ENCODE data around the gene CYGB. TPM values are rescaled to one million over a fixed set of nuclear protein-coding genes. Genes with fewer than 3 reads are reported as not detected.

CYGB gene
- total RNA-seq, 1 donor from 2014 or later: 30.2 TPM

- ATAC-seq: no peak
- H3K36me3 ChIP-seq: peaks cover 39% of the 10 kb centered on the region
- no peaks in the 10 kb centered on the region for H3K27me3 ChIP-seq (ENCODE audit: low read depth)
- intact Hi-C loops (cut with DNase I): no loop called here
- DNase-seq: no peak
- peaks cover 14% of the 10 kb centered on the region for H3K4me1 ChIP-seq
- H3K4me3 ChIP-seq: no peak overlapping the region
- H3K27ac ChIP-seq: peak overlapping the region; percentile 11
- TF ChIP-seq CTCF (IDR thresholded peaks at IDR 0.05): no peak
- no peaks in the 10 kb centered on the region for H3K9me3 ChIP-seq
Observed at GRCh38 chr17:76480632-76481031, 56.9 kb downstream of the CYGB start.

GRCh38 chr17:76479515-76480060 is 57.9 kb downstream of the CYGB start:
- ATAC-seq (no peak), DNase-seq (no peak)
- intact Hi-C loops (cut with DNase I): no loop called here
- H3K4me3 ChIP-seq: no peak overlapping the region
- no peaks in the 10 kb centered on the region for H3K9me3 ChIP-seq
- H3K27me3 ChIP-seq (ENCODE audit: low read depth): no peaks in the 10 kb centered on the region
- no peak overlapping the region for H3K27ac ChIP-seq
- peaks cover 47% of the 10 kb centered on the region for H3K36me3 ChIP-seq
- TF ChIP-seq CTCF (IDR thresholded peaks at IDR 0.05): no peak
- peaks cover 5% of the 10 kb centered on the region for H3K4me1 ChIP-seq

GRCh38 chr17:76478730-76479514 is 58.6 kb downstream of the CYGB start:
- ATAC-seq (no peak), DNase-seq (no peak)
- intact Hi-C loops (cut with DNase I): no loop called here
- TF ChIP-seq CTCF (IDR thresholded peaks at IDR 0.05): no peak
- no peak overlapping the region for H3K27ac ChIP-seq
- H3K36me3 ChIP-seq: peaks cover 54% of the 10 kb centered on the region
- H3K4me3 ChIP-seq: no peak overlapping the region
- H3K4me1 ChIP-seq: no peaks in the 10 kb centered on the region
- H3K9me3 ChIP-seq: no peaks in the 10 kb centered on the region
- H3K27me3 ChIP-seq (ENCODE audit: low read depth): no peaks in the 10 kb centered on the region

- no peak for ATAC-seq
- Histone ChIP-seq H3K27me3 (ENCODE audit: low read depth) (no peaks in the 10 kb centered on the region), H3K27ac (no peak overlapping the region), H3K9me3 (no peaks in the 10 kb centered on the region), H3K36me3 (peaks cover 62% of the 10 kb centered on the region), H3K4me1 (no peaks in the 10 kb centered on the region), H3K4me3 (no peak overlapping the region)
- TF ChIP-seq CTCF (IDR thresholded peaks at IDR 0.05): no peak
- DNase-seq: no peak
- intact Hi-C loops (cut with DNase I): no loop called here
Observed at GRCh38 chr17:76478097-76478496, 59.4 kb downstream of the CYGB start.

- Histone ChIP-seq H3K27me3 (ENCODE audit: low read depth) (no peaks in the 10 kb centered on the region), H3K36me3 (peaks cover 68% of the 10 kb centered on the region), H3K4me3 (no peak overlapping the region), H3K9me3 (no peaks in the 10 kb centered on the region), H3K27ac (no peak overlapping the region), H3K4me1 (no peaks in the 10 kb centered on the region)
- no peak for TF ChIP-seq CTCF (IDR thresholded peaks at IDR 0.05)
- no peak for DNase-seq
- intact Hi-C loops (cut with DNase I): no loop called here
- no peak for ATAC-seq
Observed at GRCh38 chr17:76477576-76477975, 59.9 kb downstream of the CYGB start.

Other genes starting within 250 kb of the CYGB start
- gene QRICH2, start 229.4 kb downstream of the CYGB start, total RNA-seq: 4.5 TPM
- gene PRPSAP1, start 183.8 kb downstream of the CYGB start, total RNA-seq: 70.4 TPM
- 8.2 TPM for gene SPHK1, start 153.1 kb downstream of the CYGB start, total RNA-seq
- gene UBE2O, start 84.6 kb downstream of the CYGB start, total RNA-seq: 18.2 TPM
- gene AANAT, start 70.1 kb downstream of the CYGB start, total RNA-seq: not detected
- 47.8 TPM for gene RHBDF2, start 36.3 kb downstream of the CYGB start, total RNA-seq
- 8.2 TPM for gene PRCD, start 2.3 kb upstream of the CYGB start, total RNA-seq
- 29.0 TPM for gene ST6GALNAC2, start 48.2 kb upstream of the CYGB start, total RNA-seq
- 16.6 TPM for gene ST6GALNAC1, start 106.0 kb upstream of the CYGB start, total RNA-seq
- 105 TPM for gene MXRA7, start 173.3 kb upstream of the CYGB start, total RNA-seq
- gene JMJD6, start 188.9 kb upstream of the CYGB start, total RNA-seq: 29.6 TPM
- 31.6 TPM for gene METTL23, start 189.1 kb upstream of the CYGB start, total RNA-seq
- 122 TPM for gene SRSF2, start 199.6 kb upstream of the CYGB start, total RNA-seq
- gene MFSD11, start 200.4 kb upstream of the CYGB start, total RNA-seq: 32.2 TPM